GM23248 (cell line): ENCODE data around the gene FTL. TPM values are rescaled to one million over a fixed set of nuclear protein-coding genes. Genes with fewer than 3 reads are reported as not detected.
A peak's percentile ranks its signal among the peaks of the same experiment; 100 is the strongest.

ENCODE experiments used
- DNase-seq: peaks from one replicate; pipeline ENCODE4 v3.0.0-alpha.2; 2015
- H2AFZ ChIP-seq: fragments of 200-600 bp; sonication (generic); 2 replicates; pipeline ENCODE4 v1.6.1; 2016; ENCODE audit warnings: antibody characterized with exemption
- H3F3A ChIP-seq: fragments of 200-600 bp; sonication (generic); 2 replicates; pipeline ENCODE4 v1.6.1; 2016; ENCODE audit warnings: mild to moderate bottlenecking, antibody characterized with exemption, mixed run types; ENCODE audit not compliant: insufficient read depth
- H3K27ac ChIP-seq: fragments of 200-600 bp; sonication (generic); 2 replicates; pipeline ENCODE4 v1.5.1; 2016; ENCODE audit warnings: mild to moderate bottlenecking
- H3K27me3 ChIP-seq: fragments of 200-600 bp; sonication (generic); replicated peaks from 2 replicates; pipeline ENCODE4 v1.6.1; 2016; ENCODE audit warnings: mild to moderate bottlenecking; ENCODE audit not compliant: insufficient read depth
- H3K36me3 ChIP-seq: fragments of 200-600 bp; sonication (generic); 2 replicates; pipeline ENCODE4 v1.6.1; 2016; ENCODE audit warnings: low read depth, mild to moderate bottlenecking
- H3K4me1 ChIP-seq: fragments of 200-600 bp; sonication (generic); 2 replicates; pipeline ENCODE4 v1.6.1; 2016; ENCODE audit warnings: mild to moderate bottlenecking; ENCODE audit not compliant: insufficient read depth
- H3K4me2 ChIP-seq: fragments of 200-600 bp; sonication (generic); one replicate; pipeline ENCODE4 v1.6.1; 2016; ENCODE audit warnings: mild to moderate bottlenecking; ENCODE audit not compliant: unreplicated experiment
- H3K4me3 ChIP-seq: fragments of 200-600 bp; sonication (generic); 2 replicates; pipeline ENCODE4 v1.5.1; 2016; ENCODE audit warnings: mild to moderate bottlenecking
- H3K79me2 ChIP-seq: fragments of 200-600 bp; sonication (generic); 2 replicates; pipeline ENCODE4 v1.6.1; 2016; ENCODE audit warnings: mild to moderate bottlenecking; ENCODE audit not compliant: insufficient read depth
- H3K9ac ChIP-seq: fragments of 200-600 bp; sonication (generic); 2 replicates; pipeline ENCODE4 v1.6.1; 2016; ENCODE audit warnings: mild to moderate bottlenecking
- H3K9me2 ChIP-seq: fragments of 200-600 bp; sonication (generic); 2 replicates; pipeline ENCODE4 v1.6.1; 2016; ENCODE audit warnings: mixed run types, mild to moderate bottlenecking, moderate library complexity; ENCODE audit not compliant: insufficient read depth
- H3K9me3 ChIP-seq: fragments of 200-600 bp; sonication (generic); one replicate; pipeline ENCODE4 v1.6.1; 2017; ENCODE audit warnings: low read depth
- H4K20me1 ChIP-seq: fragments of 200-600 bp; sonication (generic); 2 replicates; pipeline ENCODE4 v1.6.0; 2016; ENCODE audit not compliant: insufficient read depth
- EZH2 ChIP-seq: fragments of 200-600 bp; sonication (generic); IDR thresholded peaks from 2 replicates; pipeline ENCODE4 v1.6.1; 2018; ENCODE audit warnings: antibody characterized with exemption, mild to moderate bottlenecking; ENCODE audit not compliant: insufficient read depth, poor library complexity, severe bottlenecking
- EZH2phosphoT487 ChIP-seq: fragments of 200-600 bp; sonication (generic); IDR thresholded peaks from 2 replicates; pipeline ENCODE4 v1.6.1; 2018; ENCODE audit warnings: antibody characterized with exemption, moderate library complexity, mild to moderate bottlenecking, low read depth; ENCODE audit not compliant: insufficient read depth
- WGBS, 2 experiments: methylation state at CpG; one replicate each; pipeline ENCODE4 v1.1.6; 2015 to 2017; ENCODE audit warnings: low lambda C conversion rate in 2 of 2, low coverage in 1 of 2; ENCODE audit errors: missing lambda C conversion rate in 2 of 2; 5-methylcytosine and 5-hydroxymethylcytosine counted together
- in situ Hi-C: fragments of 300-500 bp; cut with MboI; formaldehyde crosslinking; loops from 2 replicates; pipeline ENCODE4 v1.15.0; 2020
- microRNA-seq: library from miRNA; unstranded; fragments of <30 nt; microRNA quantifications from one replicate; pipeline ENCODE4, GENCODE V29; 2016; ENCODE audit warnings: borderline number of aligned reads
- polyA plus RNA-seq: library from polyadenylated mRNA; unstranded; fragments of >200 nt; fragmentation: Nextera tagmentation; extraction: Ambion mirVana; gene quantifications from 2 replicates; pipeline ENCODE4 v1.2.1, GENCODE V29; 2016
- small RNA-seq: library from RNA; depleted of rRNA; stranded (forward); fragments of <200 nt; gene quantifications from one replicate; pipeline ENCODE3, GENCODE V24; 2014; ENCODE audit warnings: low read depth, low replicate concordance
- total RNA-seq: library from RNA; depleted of rRNA; stranded (reverse); fragments of >200 nt; shearing (Covaris generic); gene quantifications from 2 replicates; pipeline ENCODE4 v1.2.3, GENCODE V29; 2014; rRNA removed

The FTL gene
- total and polyA plus RNA-seq, 2 experiments from 2014 or later, result 2,848 to 8,171 TPM

- no peaks in the 10 kb centered on the region for H3F3A ChIP-seq
- H3K9me3 ChIP-seq, result no peaks in the 10 kb centered on the region
- H3K4me3 ChIP-seq, result no peak overlapping the region
- H3K79me2 ChIP-seq, result no peaks in the 10 kb centered on the region
- H3K9me2 ChIP-seq, result no peaks in the 10 kb centered on the region
- in situ Hi-C loops, result no loop called here
- H3K4me1 ChIP-seq, result peaks cover 9% of the 10 kb centered on the region
- no peak overlapping the region for H3K27ac ChIP-seq
- H2AFZ ChIP-seq, result no peak overlapping the region
- H3K4me2 ChIP-seq, result no peak overlapping the region
- H3K36me3 ChIP-seq, result no peaks in the 10 kb centered on the region
- WGBS, 2 experiments, result 89 to 91% methylated on average over 29 to 32 of the region's 32 CpGs
- H3K27me3 ChIP-seq, result no peaks in the 10 kb centered on the region
- TF ChIP-seq EZH2 (no peak), EZH2phosphoT487 (no peak)
- no peaks in the 10 kb centered on the region for H4K20me1 ChIP-seq
- no peak overlapping the region for H3K9ac ChIP-seq
- peak; percentile 23 for DNase-seq
Observed at GRCh38 chr19:49014123-49014869, 49.2 kb downstream of the FTL start.

- WGBS, 2 experiments, result 90 to 92% methylated on average over 18 of the region's 18 CpGs
Observed at GRCh38 chr19:49014870-49015255, 49.8 kb downstream of the FTL start.

GRCh38 chr19:49016067-49016839 lies 51.1 kb downstream of the FTL start:
- Histone ChIP-seq H3K27ac (no peak overlapping the region), H3K4me2 (no peak overlapping the region), H3K4me1 (peaks cover 9% of the 10 kb centered on the region), H3K9me3 (no peaks in the 10 kb centered on the region), H3K9me2 (no peaks in the 10 kb centered on the region), H4K20me1 (no peaks in the 10 kb centered on the region), H3F3A (no peaks in the 10 kb centered on the region), H3K4me3 (no peak overlapping the region), H3K27me3 (no peaks in the 10 kb centered on the region), H3K79me2 (no peaks in the 10 kb centered on the region), H3K9ac (no peak overlapping the region), H2AFZ (no peak overlapping the region), H3K36me3 (no peaks in the 10 kb centered on the region)
- 88 to 95% methylated on average over 17 to 25 of the region's 29 CpGs for WGBS, 2 experiments
- in situ Hi-C loops, result no loop called here
- TF ChIP-seq EZH2phosphoT487 (no peak), EZH2 (no peak)
- no peak for DNase-seq

More at GRCh38 chr19:49014870-49015255, 49.8 kb downstream of the FTL start:
- Histone ChIP-seq H3K4me3 (no peak overlapping the region), H3K4me2 (no peak overlapping the region), H2AFZ (no peak overlapping the region), H3F3A (no peaks in the 10 kb centered on the region), H3K9ac (no peak overlapping the region), H3K27me3 (no peaks in the 10 kb centered on the region), H4K20me1 (no peaks in the 10 kb centered on the region), H3K9me2 (no peaks in the 10 kb centered on the region), H3K4me1 (peaks cover 9% of the 10 kb centered on the region), H3K27ac (no peak overlapping the region), H3K9me3 (no peaks in the 10 kb centered on the region), H3K36me3 (no peaks in the 10 kb centered on the region), H3K79me2 (no peaks in the 10 kb centered on the region)
- in situ Hi-C loops, result no loop called here
- no peak for DNase-seq
- TF ChIP-seq EZH2 (no peak), EZH2phosphoT487 (no peak)

Small RNA genes lying within 50 kb of the gene (microRNA-seq; reads per million reads assigned to microRNA genes)
- gene MIR6798, result not detected

Small RNA genes lying within 50 kb of the gene (small RNA-seq; reads per million reads assigned to genes)
- gene AC026803.1 (not detected), gene MIR6798 (not detected)

Other genes with a start within 250 kb of the FTL start
- 0.22 TPM in 1 of 2 replicates, not detected in the other for gene MAMSTR, start 245.6 kb upstream of the FTL start, total RNA-seq
- gene MAMSTR, start 245.6 kb upstream of the FTL start, polyA plus RNA-seq, result 2.7 and 3.1 TPM in 2 replicates
- not detected in 2 replicates for gene RASIP1, start 224.7 kb upstream of the FTL start, total RNA-seq
- 0.09 and 0.44 TPM in 2 replicates for gene RASIP1, start 224.7 kb upstream of the FTL start, polyA plus RNA-seq
- gene IZUMO1, start 218.4 kb upstream of the FTL start, total RNA-seq, result not detected in 2 replicates
- not detected in 2 replicates for gene IZUMO1, start 218.4 kb upstream of the FTL start, polyA plus RNA-seq
- not detected in 2 replicates for gene FUT1, start 212.7 kb upstream of the FTL start, total RNA-seq
- gene FUT1, start 212.7 kb upstream of the FTL start, polyA plus RNA-seq, result not detected in 2 replicates
- not detected in 2 replicates for gene FGF21, start 209.8 kb upstream of the FTL start, total RNA-seq
- gene FGF21, start 209.8 kb upstream of the FTL start, polyA plus RNA-seq, result not detected in 2 replicates
- 29.7 and 34.7 TPM in 2 replicates for gene BCAT2, start 154.3 kb upstream of the FTL start, total RNA-seq
- gene BCAT2, start 154.3 kb upstream of the FTL start, polyA plus RNA-seq, result 48.5 and 51.2 TPM in 2 replicates
- gene HSD17B14, start 128.8 kb upstream of the FTL start, total RNA-seq, result 2.6 and 3.9 TPM in 2 replicates
- gene HSD17B14, start 128.8 kb upstream of the FTL start, polyA plus RNA-seq, result 3.7 and 4.4 TPM in 2 replicates
- gene PLEKHA4, start 96.7 kb upstream of the FTL start, total RNA-seq, result 12.3 and 14.2 TPM in 2 replicates
- 16.6 and 19.4 TPM in 2 replicates for gene PLEKHA4, start 96.7 kb upstream of the FTL start, polyA plus RNA-seq
- 63.8 and 71.3 TPM in 2 replicates for gene PPP1R15A, start 92.9 kb upstream of the FTL start, total RNA-seq
- gene PPP1R15A, start 92.9 kb upstream of the FTL start, polyA plus RNA-seq, result 78.9 and 83.0 TPM in 2 replicates
- gene TULP2, start 66.6 kb upstream of the FTL start, total RNA-seq, result not detected in 2 replicates
- gene TULP2, start 66.6 kb upstream of the FTL start, polyA plus RNA-seq, result not detected in 2 replicates
- 362 and 401 TPM in 2 replicates for gene NUCB1, start 65.0 kb upstream of the FTL start, total RNA-seq
- gene NUCB1, start 65.0 kb upstream of the FTL start, polyA plus RNA-seq, result 412 and 438 TPM in 2 replicates
- not detected in 2 replicates for gene DHDH, start 31.6 kb upstream of the FTL start, total RNA-seq
- gene DHDH, start 31.6 kb upstream of the FTL start, polyA plus RNA-seq, result not detected in 2 replicates
- gene BAX, start 10.4 kb upstream of the FTL start, total RNA-seq, result 106 and 119 TPM in 2 replicates
- gene BAX, start 10.4 kb upstream of the FTL start, polyA plus RNA-seq, result 92.7 and 97.3 TPM in 2 replicates
- gene GYS1, start 28.0 kb downstream of the FTL start, total RNA-seq, result 78.4 and 80.1 TPM in 2 replicates
- gene GYS1, start 28.0 kb downstream of the FTL start, polyA plus RNA-seq, result 85.6 and 92.6 TPM in 2 replicates
- 177 TPM in 2 replicates for gene RUVBL2, start 28.6 kb downstream of the FTL start, total RNA-seq
- 129 and 130 TPM in 2 replicates for gene RUVBL2, start 28.6 kb downstream of the FTL start, polyA plus RNA-seq
- not detected in 2 replicates for gene LHB, start 51.8 kb downstream of the FTL start, total RNA-seq
- gene LHB, start 51.8 kb downstream of the FTL start, polyA plus RNA-seq, result 0.54 and 0.85 TPM in 2 replicates
- gene CGB3, start 59.0 kb downstream of the FTL start, total RNA-seq, result not detected in 2 replicates
- 0.76 TPM in 1 of 2 replicates, not detected in the other for gene CGB3, start 59.0 kb downstream of the FTL start, polyA plus RNA-seq
- gene CGB2, start 66.6 kb downstream of the FTL start, total RNA-seq, result not detected in 2 replicates
- gene CGB2, start 66.6 kb downstream of the FTL start, polyA plus RNA-seq, result 0.75 TPM in 1 of 2 replicates, not detected in the other
- 3.2 and 4.2 TPM in 2 replicates for gene CGB1, start 71.6 kb downstream of the FTL start, total RNA-seq
- 1.3 TPM in 1 of 2 replicates, not detected in the other for gene CGB1, start 71.6 kb downstream of the FTL start, polyA plus RNA-seq
- not detected in 2 replicates for gene CGB5, start 78.5 kb downstream of the FTL start, total RNA-seq
- 1.3 and 1.7 TPM in 2 replicates for gene CGB5, start 78.5 kb downstream of the FTL start, polyA plus RNA-seq
- gene CGB8, start 83.8 kb downstream of the FTL start, total RNA-seq, result 4.5 TPM in 1 of 2 replicates, not detected in the other
- gene CGB8, start 83.8 kb downstream of the FTL start, polyA plus RNA-seq, result 1.9 and 2.0 TPM in 2 replicates
- gene CGB7, start 92.4 kb downstream of the FTL start, total RNA-seq, result 0.38 and 0.54 TPM in 2 replicates
- gene CGB7, start 92.4 kb downstream of the FTL start, polyA plus RNA-seq, result 2.2 and 2.8 TPM in 2 replicates
- gene NTF4, start 99.5 kb downstream of the FTL start, total RNA-seq, result not detected in 2 replicates
- gene NTF4, start 99.5 kb downstream of the FTL start, polyA plus RNA-seq, result 0.51 TPM in 1 of 2 replicates, not detected in the other
- not detected in 2 replicates for gene KCNA7, start 107.4 kb downstream of the FTL start, total RNA-seq
- gene KCNA7, start 107.4 kb downstream of the FTL start, polyA plus RNA-seq, result 0.04 and 0.13 TPM in 2 replicates
- 146 and 184 TPM in 2 replicates for gene SNRNP70, start 120.1 kb downstream of the FTL start, total RNA-seq
- 102 and 104 TPM in 2 replicates for gene SNRNP70, start 120.1 kb downstream of the FTL start, polyA plus RNA-seq
- 10.7 and 12.5 TPM in 2 replicates for gene LIN7B, start 149.1 kb downstream of the FTL start, total RNA-seq
- gene LIN7B, start 149.1 kb downstream of the FTL start, polyA plus RNA-seq, result 11.9 and 12.6 TPM in 2 replicates
- 0.86 TPM in 1 of 2 replicates, not detected in the other for gene C19orf73, start 153.8 kb downstream of the FTL start, total RNA-seq
- 1.0 and 1.4 TPM in 2 replicates for gene C19orf73, start 153.8 kb downstream of the FTL start, polyA plus RNA-seq
- 0.63 and 2.4 TPM in 2 replicates for gene PPFIA3, start 154.2 kb downstream of the FTL start, total RNA-seq
- 1.2 TPM in 2 replicates for gene PPFIA3, start 154.2 kb downstream of the FTL start, polyA plus RNA-seq
- not detected in 2 replicates for gene HRC, start 190.1 kb downstream of the FTL start, total RNA-seq
- 0.10 TPM in 1 of 2 replicates, not detected in the other for gene HRC, start 190.1 kb downstream of the FTL start, polyA plus RNA-seq
- gene TRPM4, start 192.5 kb downstream of the FTL start, total RNA-seq, result 18.4 and 18.8 TPM in 2 replicates
- gene TRPM4, start 192.5 kb downstream of the FTL start, polyA plus RNA-seq, result 15.8 and 20.1 TPM in 2 replicates